IMR-90 (cell line): ENCODE results near the gene PLEKHG2. TPM values are rescaled to one million over a fixed set of nuclear protein-coding genes. Genes with fewer than 3 reads are reported as not detected.

Experiments
- ATAC-seq: fragments of 200-7000 bp; cut with Tn5 transposase; 2 replicates; pipeline ENCODE4 v1.9.1; 2020; ENCODE audit warnings: low read depth, mild to moderate bottlenecking, moderate library complexity
- BruUV-seq: library from RNA; stranded (reverse); fragments of 400-500 nt; replicated peaks from 2 replicates; lab custom pipeline; 2021; lab: Mats Ljungman, UMichigan
- CTCF ChIA-PET: fragments of 300-600 bp; formaldehyde crosslinking; extraction: SDS; loops from one replicate; lab custom pipeline; 2021; ENCODE audit warnings: antibody characterized with exemption; lab: Yijun Ruan, JAX
- POLR2A ChIA-PET: fragments of 300-600 bp; sonication (Branson Sonifier 250); formaldehyde crosslinking; loops from one replicate; lab custom pipeline; 2022; ENCODE audit warnings: antibody characterized with exemption; ENCODE audit not compliant: unreplicated experiment; lab: Charles Lee
- DNase-seq: peaks from one replicate; pipeline ENCODE4 v3.0.0; 2013
- H2AFZ ChIP-seq: replicated peaks from 2 replicates; pipeline ENCODE3; 2013; ENCODE audit warnings: low read length, mild to moderate bottlenecking; ENCODE audit not compliant: poor library complexity
- H2AK5ac ChIP-seq: 2 replicates; pipeline ENCODE4 v1.6.1; 2013; ENCODE audit warnings: low read depth, low read length, inconsistent platforms
- H2AK9ac ChIP-seq: replicated peaks from 2 replicates; pipeline ENCODE3; 2013; ENCODE audit warnings: mild to moderate bottlenecking, low read depth, low read length, moderate library complexity; ENCODE audit not compliant: poor library complexity
- H2BK120ac ChIP-seq: 2 replicates; pipeline ENCODE4 v1.6.1; 2013; ENCODE audit warnings: low read depth, low read length, inconsistent platforms
- H2BK15ac ChIP-seq: 3 replicates; pipeline ENCODE4 v1.6.1; 2013; ENCODE audit warnings: low read depth, low read length, inconsistent platforms
- H2BK20ac ChIP-seq: 2 replicates; pipeline ENCODE4 v1.6.1; 2013; ENCODE audit warnings: low read depth, mild to moderate bottlenecking, inconsistent platforms, low read length, moderate library complexity
- H2BK5ac ChIP-seq: 2 replicates; pipeline ENCODE4 v1.6.1; 2013; ENCODE audit warnings: mild to moderate bottlenecking, low read depth, low read length, inconsistent platforms; ENCODE audit not compliant: poor library complexity, severe bottlenecking
- H3K14ac ChIP-seq: replicated peaks from 2 replicates; pipeline ENCODE4 v1.6.1; 2013; ENCODE audit warnings: low read depth, low read length, inconsistent platforms
- H3K18ac ChIP-seq: 2 replicates; pipeline ENCODE4 v1.6.1; 2013; ENCODE audit warnings: low read depth, low read length, control low read depth
- H3K23ac ChIP-seq: 2 replicates; pipeline ENCODE4 v1.6.1; 2013; ENCODE audit warnings: low read depth, low read length, inconsistent platforms
- H3K27ac ChIP-seq: 2 replicates; pipeline ENCODE4 v1.5.1; 2013; ENCODE audit warnings: mild to moderate bottlenecking, control low read depth, low read length; ENCODE audit not compliant: insufficient read depth
- H3K27me3 ChIP-seq: 2 replicates; pipeline ENCODE4 v1.6.1; 2013; ENCODE audit warnings: low read length; ENCODE audit not compliant: control insufficient read depth, insufficient read depth
- H3K36me3 ChIP-seq: 2 replicates; pipeline ENCODE4 v1.6.1; 2013; ENCODE audit warnings: low read length, mixed read lengths; ENCODE audit not compliant: control insufficient read depth, insufficient read depth
- H3K4ac ChIP-seq: 2 replicates; pipeline ENCODE4 v1.6.1; 2013; ENCODE audit warnings: low read depth, low read length, inconsistent platforms
- H3K4me1 ChIP-seq: 2 replicates; pipeline ENCODE4 v1.6.1; 2013; ENCODE audit warnings: low read length, mixed read lengths; ENCODE audit not compliant: control insufficient read depth, insufficient read depth
- H3K4me2 ChIP-seq: 2 replicates; pipeline ENCODE4 v1.6.1; 2013; ENCODE audit warnings: low read depth, mild to moderate bottlenecking, control low read depth, low read length, moderate library complexity
- H3K4me3 ChIP-seq: 2 replicates; pipeline ENCODE4 v1.5.1; 2013; ENCODE audit warnings: low read depth, mild to moderate bottlenecking, control low read depth, low read length, moderate library complexity; ENCODE audit not compliant: insufficient read depth
- H3K56ac ChIP-seq: 2 replicates; pipeline ENCODE4 v1.6.1; 2013; ENCODE audit warnings: low read length, inconsistent platforms; ENCODE audit not compliant: insufficient read depth; ENCODE audit errors: extremely low read depth
- H3K79me1 ChIP-seq, 2 experiments: 2 replicates each; pipeline ENCODE4 v1.6.1; 2013; ENCODE audit warnings: low read length in 2 of 2, inconsistent platforms in 1 of 2, low read depth in 1 of 2
- H3K9ac ChIP-seq: 2 replicates; pipeline ENCODE4 v1.6.1; 2013; ENCODE audit warnings: low read depth, low read length, control low read depth
- H3K9me1 ChIP-seq: 2 replicates; pipeline ENCODE4 v1.6.1; 2013; ENCODE audit warnings: low read length, inconsistent platforms; ENCODE audit not compliant: insufficient read depth
- H3K9me3 ChIP-seq: 2 replicates; pipeline ENCODE4 v1.6.1; 2013; ENCODE audit warnings: low read length; ENCODE audit not compliant: control insufficient read depth, insufficient read depth
- H4K20me1 ChIP-seq: 2 replicates; pipeline ENCODE4 v1.6.1; 2013; ENCODE audit warnings: low read length, inconsistent platforms; ENCODE audit not compliant: insufficient read depth
- H4K5ac ChIP-seq: 2 replicates; pipeline ENCODE4 v1.6.1; 2013; ENCODE audit warnings: mild to moderate bottlenecking, low read depth, low read length, control low read depth
- H4K8ac ChIP-seq, 2 experiments: 2 replicates each; pipeline ENCODE4 v1.6.1; 2013; ENCODE audit warnings: low read depth in 2 of 2, low read length in 2 of 2, control low read depth in 1 of 2, inconsistent platforms in 1 of 2
- H4K91ac ChIP-seq: 2 replicates; pipeline ENCODE4 v1.6.1; 2013; ENCODE audit warnings: low read depth, low read length, inconsistent platforms; ENCODE audit not compliant: insufficient read depth
- BHLHE40 ChIP-seq: fragments of 150-350 bp; IDR thresholded peaks from 2 replicates; pipeline ENCODE4 v1.6.1; 2016; ENCODE audit warnings: mild to moderate bottlenecking, low read depth, low read length
- CEBPB ChIP-seq: IDR thresholded peaks from 2 replicates; pipeline ENCODE4 v1.6.1; 2012; ENCODE audit warnings: low read depth, low read length, improper control_type of control experiment
- FOS ChIP-seq: fragments of 150-350 bp; IDR thresholded peaks from 2 replicates; pipeline ENCODE4 v1.6.1; 2016; ENCODE audit warnings: low read depth, low read length
- MAFK ChIP-seq: IDR thresholded peaks from 2 replicates; pipeline ENCODE4 v1.6.1; 2012; ENCODE audit warnings: low read depth, low read length, improper control_type of control experiment
- MAZ ChIP-seq: IDR thresholded peaks from 2 replicates; pipeline ENCODE4 v1.6.1; 2012; ENCODE audit warnings: low read depth, mild to moderate bottlenecking, low read length, improper control_type of control experiment, moderate library complexity, borderline replicate concordance
- POLR2A ChIP-seq: IDR thresholded peaks from 2 replicates; pipeline ENCODE4 v1.6.1; 2012; ENCODE audit warnings: mild to moderate bottlenecking, low read depth, low read length
- RAD21 ChIP-seq: IDR thresholded peaks from 2 replicates; pipeline ENCODE4 v1.6.1; 2012; ENCODE audit warnings: low read length, improper control_type of control experiment
- RCOR1 ChIP-seq: IDR thresholded peaks from 2 replicates; pipeline ENCODE4 v1.6.1; 2012; ENCODE audit warnings: mild to moderate bottlenecking, low read length, improper control_type of control experiment; ENCODE audit not compliant: insufficient replicate concordance
- SMC3 ChIP-seq: fragments of 150-350 bp; IDR thresholded peaks from 2 replicates; pipeline ENCODE4 v1.6.1; 2016; ENCODE audit warnings: low read depth, mild to moderate bottlenecking, antibody characterized with exemption, low read length, moderate library complexity
- USF2 ChIP-seq: fragments of 150-350 bp; IDR thresholded peaks from 2 replicates; pipeline ENCODE4 v1.6.1; 2017; ENCODE audit warnings: mild to moderate bottlenecking, antibody characterized with exemption, low read length, low read depth
- WGBS, 2 experiments: methylation state at CpG; one replicate each; pipeline versions ENCODE4 v1.1.5 to v1.1.7; 2013; ENCODE audit warnings: missing lambda C conversion rate in 2 of 2; ENCODE audit not compliant: insufficient read length in 1 of 2; ENCODE audit errors: extremely low coverage in 2 of 2; 5-methylcytosine and 5-hydroxymethylcytosine counted together
- dilution Hi-C: fragments of 300-500 bp; cut with HindIII; formaldehyde crosslinking; loops from one replicate; pipeline ENCODE4 v1.14.3; 2018; ENCODE audit warnings: low sequenced_read_pairs; ENCODE audit not compliant: unreplicated experiment
- in situ Hi-C: fragments of 300-500 bp; cut with MboI; formaldehyde crosslinking; loops from 3 replicates; pipeline ENCODE4 v1.14.3; 2019; ENCODE audit warnings: low sequenced_read_pairs, inconsistent platforms, mixed read lengths
- intact Hi-C: fragments of 100-400 bp; cut with micrococcal nuclease; formaldehyde crosslinking; loops from 2 replicates; pipeline ENCODE4 v1.10.0; 2022
- polyA plus RNA-seq, 3 experiments: library from polyadenylated mRNA; depleted of rRNA; stranded (reverse); fragments of >200 nt; gene quantifications; 2 replicates each; pipeline ENCODE4 v1.2.3, GENCODE V29; 2012; ENCODE audit warnings: low replicate concordance in 1 of 3
- total RNA-seq: library from RNA; depleted of rRNA; stranded (reverse); fragments of >200 nt; gene quantifications from 2 replicates; pipeline ENCODE4 v1.2.3, GENCODE V29; 2012

The PLEKHG2 gene
- total and polyA plus RNA-seq, 2 of the 4 experiments (the other 2 are of a cell fraction): 6.5 to 28.3 TPM

DNA sequence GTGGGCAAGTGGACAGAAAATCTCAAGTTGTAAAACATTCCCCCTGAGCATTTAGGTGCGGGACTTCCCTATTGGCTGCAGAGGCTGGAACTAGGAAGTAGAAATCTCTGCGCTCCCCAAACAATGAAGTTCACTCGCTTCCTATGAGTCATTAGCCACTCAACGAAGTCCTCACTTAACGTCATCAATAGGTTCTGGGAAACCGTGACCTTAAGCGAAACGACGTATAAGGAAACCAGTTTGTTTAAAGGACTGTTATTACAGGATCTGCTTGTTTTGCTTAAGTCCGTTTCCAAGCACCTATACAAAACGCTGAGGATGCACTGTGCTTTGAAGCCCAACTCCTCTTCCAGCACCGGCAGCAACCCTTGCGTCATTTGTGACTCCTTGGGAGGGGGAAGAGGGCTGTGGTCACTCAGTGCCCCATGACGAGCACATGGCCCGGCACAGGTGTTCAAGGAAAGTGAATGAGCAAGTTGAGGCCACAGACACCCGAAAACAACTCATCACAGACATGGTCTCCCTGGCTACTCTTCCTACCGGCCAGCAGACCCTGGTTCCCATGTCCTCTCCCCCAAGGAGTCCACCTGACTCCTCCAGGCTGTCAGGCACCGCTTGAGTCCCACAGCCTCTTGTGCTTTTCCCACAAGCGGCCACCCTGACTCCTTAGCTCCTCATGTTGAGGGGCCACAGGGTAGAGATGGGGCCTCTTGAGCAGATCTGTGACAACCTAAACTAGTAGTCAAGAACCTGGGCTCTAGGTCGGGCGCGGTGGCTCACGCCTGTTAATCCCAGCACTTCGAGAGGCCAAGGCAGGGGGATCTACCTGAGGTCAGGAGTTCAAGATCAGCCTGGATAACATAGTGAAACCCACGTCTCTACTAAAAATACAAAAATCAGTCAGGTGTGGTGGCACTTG, 18.5 kb downstream of the PLEKHG2 start:
- Histone ChIP-seq H3K9me3 (no peaks in the 10 kb centered on the region), H3K9ac (no peak overlapping the region), H2AK9ac (peak overlapping the region; percentile 86), H3K56ac (no peak overlapping the region), H2AFZ (peak overlapping the region; percentile 55), H2BK5ac (peak overlapping the region; percentile 91), H2BK120ac (peak overlapping the region; percentile 60; the same call in 1 of the 2 replicates), H3K4ac (peak overlapping the region; percentile 74), H2BK20ac (peak overlapping the region; percentile 54; the same call in 1 of the 2 replicates), H3K36me3 (peaks cover 24% of the 10 kb centered on the region), H4K91ac (peak overlapping the region; percentile 63), H3K27me3 (no peaks in the 10 kb centered on the region), H2BK15ac (peak overlapping the region; percentile 74; the same call in 1 of the 3 replicates), H3K4me3 (peak overlapping the region; percentile 1; the same call in 1 of the 2 replicates), H3K27ac (peak overlapping the region; percentile 74), H3K18ac (peak overlapping the region; percentile 34; the same call in 1 of the 2 replicates), H3K79me1 (peaks cover 25 to 53% of the 10 kb centered on the region in 2 experiments), H3K14ac (peak overlapping the region; percentile 34; the same call in 1 of the 2 replicates), H4K5ac (peak overlapping the region; percentile 72), H3K23ac (peak overlapping the region; percentile 49), H3K4me2 (peak overlapping the region; percentile 41), H3K9me1 (peaks cover 8% of the 10 kb centered on the region), H4K8ac (peak overlapping the region in 1 of 2 experiments; percentile 77; a peak in 2 of 4 replicates), H3K4me1 (peaks cover 23% of the 10 kb centered on the region), H4K20me1 (peaks cover 46% of the 10 kb centered on the region), H2AK5ac (peak overlapping the region; percentile 68)
- WGBS, 2 experiments: 89% methylated on average over 9 of the region's 25 CpGs; no CpG with 5 or more reads in 1 of the 2 experiments
- in situ Hi-C loops (loop anchor here (25.0 kb wide), 1 partner anchor 406 kb away; the partner anchor contains the start of genes DYRK1B and FBL), dilution Hi-C loops (no loop called here), intact Hi-C loops (no loop called here)
- POLR2A ChIA-PET: interaction anchor here (0.6 kb wide), 2 partner anchors 9 to 106 kb away, joined by 4 read pairs; no protein-coding TSS in a partner anchor
- peak; percentile 25; the same call in 1 of the 2 replicates for TF ChIP-seq BHLHE40
- TF ChIP-seq RAD21: no peak
- TF ChIP-seq MAFK: peak; percentile 91
- TF ChIP-seq POLR2A: peak; percentile 50
- no peak; the same call in 1 of the 2 replicates for TF ChIP-seq SMC3
- TF ChIP-seq FOS: peak; percentile 88
- TF ChIP-seq USF2: peak; percentile 77
- TF ChIP-seq RCOR1: peak; percentile 52
- TF ChIP-seq MAZ: peak; percentile 40; the same call in 1 of the 2 replicates
- peak; percentile 97 for TF ChIP-seq CEBPB
- no TSS peak for BruUV-seq
- CTCF ChIA-PET: no interaction called here
- ATAC-seq: peak; percentile 15
- peak; percentile 100 for DNase-seq
